Activated CD4-positive, alpha-beta T cell treated with anti-CD3 and anti-CD28 coated beads, Interleukin-2, Interleukin-4, amounts not matched to agents 100 ng/mL and 50 ng/mL, durations not matched to agents 16 hours and 8 hours (primary cell): ENCODE measurements around the gene DDX53.

Experiments used
- DNase-seq: peaks from one replicate; pipeline ENCODE4 v3.0.0-alpha.2; 2020; ENCODE audit warnings: low spot score

DDX53 gene

GRCh38 chrX:22999696-23000223 lies at the start of gene DDX53:
TSS of gene DDX53 (plus strand) at chrX:22999960. CDS start at chrX:23000058, 98 bp downstream.
- DNase-seq = no peak

GRCh38 chrX:22950269-22951266 lies 49.2 kb upstream of the DDX53 start:
- DNase-seq = no peak

GRCh38 chrX:22952010-22952409 lies 47.8 kb upstream of the DDX53 start:
- no peak for DNase-seq

- DNase-seq = no peak
These were observed 41.5 kb upstream of the DDX53 start for GRCh38 chrX:22958250-22958649.

GRCh38 chrX:22959204-22959920 lies 40.4 kb upstream of the DDX53 start:
- no peak for DNase-seq

- no peak for DNase-seq
These were observed 36.6 kb upstream of the DDX53 start for GRCh38 chrX:22963196-22963595.

- no peak for DNase-seq
These were observed 31.3 kb upstream of the DDX53 start for GRCh38 chrX:22968494-22968893.

- DNase-seq = no peak
These were observed 30.3 kb upstream of the DDX53 start for GRCh38 chrX:22969411-22969810.

- no peak for DNase-seq
These were observed 28.9 kb upstream of the DDX53 start for GRCh38 chrX:22970861-22971260.

- no peak for DNase-seq
These were observed 25.1 kb upstream of the DDX53 start for GRCh38 chrX:22974616-22975015.

GRCh38 chrX:22975786-22976185 lies 24.0 kb upstream of the DDX53 start:
- DNase-seq = no peak

GRCh38 chrX:22985958-22986357 lies 13.8 kb upstream of the DDX53 start:
- no peak for DNase-seq

- DNase-seq = no peak
These were observed 12.3 kb upstream of the DDX53 start for GRCh38 chrX:22987452-22987851.

- DNase-seq = no peak
These were observed 3.4 kb downstream of the DDX53 start for GRCh38 chrX:23003116-23003515.

- DNase-seq = peak; percentile 2
These were observed 8.8 kb downstream of the DDX53 start for GRCh38 chrX:23008431-23009099.

- DNase-seq = peak; percentile 6
These were observed 12.4 kb downstream of the DDX53 start for GRCh38 chrX:23012162-23012561.

GRCh38 chrX:23012636-23013035 lies 12.9 kb downstream of the DDX53 start:
- DNase-seq = no peak

GRCh38 chrX:23013366-23013765 lies 13.6 kb downstream of the DDX53 start:
- DNase-seq = no peak

GRCh38 chrX:23031600-23031999 lies 31.8 kb downstream of the DDX53 start:
- no peak for DNase-seq

GRCh38 chrX:23035493-23035892 lies 35.7 kb downstream of the DDX53 start:
- no peak for DNase-seq

GRCh38 chrX:23046443-23046842 lies 46.7 kb downstream of the DDX53 start:
- no peak for DNase-seq
